NCI-H1092 treated with DMSO at 0.1 percent for 48 hours (cell line): Measurements from ENCODE around the gene ALOX12.
"Not testable (repeated sequence)": the region's sequence is repeated elsewhere in the genome, so short reads cannot be mapped to it uniquely, and the experiment has no call there.

Source experiments
- DNase-seq: peaks from one replicate; lab custom pipeline; 2025; lab: John Stamatoyannopoulos, UW

ALOX12 gene

DNA sequence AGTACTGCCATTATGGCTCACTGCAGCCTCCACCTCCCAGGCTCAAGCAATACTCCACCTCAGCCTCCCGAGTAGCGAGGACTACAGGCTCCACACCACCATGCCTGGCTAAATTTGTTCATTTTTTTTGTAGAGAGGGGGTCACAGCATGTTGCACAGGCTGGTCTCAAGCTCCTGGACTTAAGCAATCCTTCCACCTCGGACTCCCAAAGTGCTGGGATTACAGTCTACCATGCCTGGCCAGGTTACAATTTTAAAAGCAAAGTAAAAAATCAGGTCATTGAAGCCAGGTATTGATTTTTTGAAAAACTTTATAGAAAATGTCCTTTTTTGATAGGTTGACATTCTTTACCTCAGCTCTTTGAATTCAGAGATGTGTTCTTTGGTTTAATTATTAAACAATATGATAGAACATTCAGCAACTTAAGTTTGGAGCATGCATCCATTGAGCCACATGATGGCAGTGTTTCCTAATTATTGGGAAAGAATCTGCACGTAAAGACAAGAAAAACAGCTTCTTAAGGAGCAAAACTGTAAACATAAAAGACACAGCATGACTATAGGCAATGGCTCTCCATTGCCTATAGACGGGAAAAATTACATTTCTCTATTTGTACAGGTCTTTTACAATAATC, 49.8 kb downstream of the ALOX12 start:
- DNase-seq = peak; percentile 39

DNA sequence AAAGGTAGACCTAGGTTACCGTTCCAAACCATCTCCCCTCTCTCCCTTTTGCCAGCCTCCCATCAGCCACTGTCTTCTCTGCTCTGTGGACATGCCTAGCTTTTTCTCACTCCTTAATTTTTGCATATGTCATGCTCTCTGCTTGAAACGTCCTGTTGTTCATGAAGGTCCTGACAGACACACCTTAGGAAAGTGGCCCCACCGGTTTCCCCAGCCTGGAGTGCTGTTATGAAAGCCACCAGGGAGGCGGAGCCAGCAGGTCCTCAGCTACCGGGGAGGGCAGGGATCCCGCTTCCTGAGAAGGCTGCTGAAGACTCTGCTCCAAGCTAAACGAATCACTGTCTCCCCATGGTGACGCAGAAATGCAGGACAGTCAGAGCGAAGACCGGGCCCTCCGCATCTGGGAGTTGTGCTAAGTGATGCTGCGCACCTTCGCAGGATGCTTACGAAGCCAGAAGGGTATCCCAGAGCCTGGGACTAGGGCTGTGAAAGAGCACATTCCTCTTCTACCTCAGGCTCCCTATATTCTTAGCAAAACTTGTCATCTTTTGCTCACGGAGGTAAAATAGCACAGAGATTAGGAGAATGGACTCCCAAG, 50.4 kb downstream of the ALOX12 start:
- DNase-seq = no peak

DNA sequence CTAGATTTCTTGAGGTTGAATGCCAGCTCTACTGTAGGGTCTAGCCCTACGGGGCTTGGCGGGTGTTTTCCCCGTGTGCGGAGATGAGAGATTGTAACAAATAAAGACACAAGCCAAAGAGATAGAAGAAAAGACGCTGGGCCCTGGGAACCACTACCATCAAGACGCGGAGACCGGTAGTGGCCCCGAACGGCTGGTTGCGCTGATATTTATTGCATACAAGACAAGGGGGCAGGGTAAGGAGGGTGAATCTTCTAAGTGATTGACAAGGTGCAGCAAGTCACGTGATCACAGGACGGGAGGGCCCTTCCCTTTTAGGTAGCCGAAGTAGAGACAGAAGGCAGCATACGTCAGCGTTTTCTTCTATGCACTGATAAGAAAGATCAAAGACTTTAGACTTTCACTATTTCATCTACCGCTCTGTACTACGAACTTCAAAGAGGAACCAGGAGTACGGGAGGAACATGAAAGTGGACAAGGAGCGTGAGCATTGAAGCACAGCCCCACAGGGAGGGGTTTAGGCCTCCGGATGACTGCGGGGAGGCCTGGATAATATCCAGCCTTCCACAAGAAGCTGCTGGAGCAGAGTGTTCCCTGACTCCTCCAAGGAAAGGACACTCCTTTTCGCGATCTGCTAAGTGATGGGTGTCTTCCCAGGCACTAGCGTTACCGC, 51.0 kb downstream of the ALOX12 start:
- DNase-seq = not testable (repeated sequence)

DNA sequence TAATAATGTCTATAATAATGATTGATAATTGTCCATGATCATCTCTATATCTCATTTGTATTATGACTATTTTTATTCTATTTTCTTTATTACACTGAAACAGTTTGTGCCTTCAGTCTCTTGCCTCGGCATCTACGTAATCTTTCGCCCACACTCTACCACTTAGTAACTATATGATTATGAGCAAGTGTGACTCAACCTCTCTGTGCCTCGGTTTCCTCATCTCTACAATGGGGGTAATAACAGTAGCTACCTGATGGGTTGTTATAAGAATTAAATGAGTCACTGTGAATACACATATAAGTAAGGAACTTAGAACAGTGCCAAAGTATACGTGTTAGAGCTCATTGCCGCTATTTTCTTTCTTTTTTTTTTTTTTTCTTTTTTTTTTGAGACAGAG, 51.7 kb downstream of the ALOX12 start:
- no peak for DNase-seq

DNA sequence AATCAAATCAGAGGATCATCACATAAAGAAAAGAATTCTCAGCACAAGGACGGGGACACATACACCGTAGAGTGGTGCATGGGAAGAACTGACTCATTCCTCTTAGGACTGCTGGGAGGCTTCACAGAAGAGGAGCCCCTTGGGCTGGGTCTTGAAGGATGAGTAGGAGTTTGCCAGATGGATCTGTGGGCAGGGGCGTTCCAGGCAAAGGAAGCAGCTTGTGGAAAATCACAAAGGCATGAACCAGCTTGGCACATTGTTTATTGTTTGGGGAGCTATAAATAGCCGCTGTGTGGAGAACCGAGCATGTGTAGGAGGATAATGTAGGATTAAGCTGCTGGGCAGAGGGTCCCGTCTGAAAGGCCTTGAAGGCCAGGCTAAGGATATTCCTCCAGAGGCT, 53.1 kb downstream of the ALOX12 start:
- no peak for DNase-seq

DNA sequence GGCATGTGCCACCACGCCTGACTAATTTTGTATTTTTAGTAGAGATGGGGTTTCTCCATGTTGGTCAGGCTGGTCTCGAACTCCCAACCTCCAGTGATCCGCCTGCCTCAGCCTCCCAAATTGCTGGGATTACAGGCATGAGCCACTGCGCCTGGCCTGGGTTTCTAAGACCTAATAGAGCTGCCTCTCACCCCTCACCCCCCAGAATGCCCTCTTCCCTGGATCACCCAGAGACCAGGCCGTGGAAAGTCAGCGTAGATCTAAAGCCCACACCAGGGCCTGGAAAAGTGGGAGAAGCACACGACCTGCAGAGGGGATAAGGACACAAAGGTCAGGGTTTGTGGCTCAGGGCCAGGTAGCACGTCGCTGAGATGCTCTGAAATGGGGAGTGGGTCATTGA, 54.7 kb downstream of the ALOX12 start:
- DNase-seq = not testable (repeated sequence)

DNA sequence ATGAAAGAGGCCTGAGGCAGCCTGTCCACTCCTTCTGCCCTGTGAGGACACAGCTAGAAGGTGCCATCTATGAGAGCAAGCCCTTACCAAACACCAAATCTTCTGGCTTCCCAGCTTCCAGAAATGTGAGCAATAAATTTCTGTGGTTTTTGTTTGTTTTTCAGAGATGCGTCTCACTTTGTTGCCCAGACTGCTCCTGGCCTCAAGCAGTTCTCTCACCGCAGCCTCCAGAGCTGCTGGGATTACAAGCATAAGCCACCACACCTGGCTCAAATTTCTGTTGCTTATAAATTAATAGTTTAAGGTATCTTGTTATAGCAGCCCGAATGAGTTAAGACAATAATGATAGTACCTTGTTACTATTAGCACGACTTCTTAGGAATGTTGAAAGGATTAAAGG, 60.5 kb downstream of the ALOX12 start:
- no peak for DNase-seq

DNA sequence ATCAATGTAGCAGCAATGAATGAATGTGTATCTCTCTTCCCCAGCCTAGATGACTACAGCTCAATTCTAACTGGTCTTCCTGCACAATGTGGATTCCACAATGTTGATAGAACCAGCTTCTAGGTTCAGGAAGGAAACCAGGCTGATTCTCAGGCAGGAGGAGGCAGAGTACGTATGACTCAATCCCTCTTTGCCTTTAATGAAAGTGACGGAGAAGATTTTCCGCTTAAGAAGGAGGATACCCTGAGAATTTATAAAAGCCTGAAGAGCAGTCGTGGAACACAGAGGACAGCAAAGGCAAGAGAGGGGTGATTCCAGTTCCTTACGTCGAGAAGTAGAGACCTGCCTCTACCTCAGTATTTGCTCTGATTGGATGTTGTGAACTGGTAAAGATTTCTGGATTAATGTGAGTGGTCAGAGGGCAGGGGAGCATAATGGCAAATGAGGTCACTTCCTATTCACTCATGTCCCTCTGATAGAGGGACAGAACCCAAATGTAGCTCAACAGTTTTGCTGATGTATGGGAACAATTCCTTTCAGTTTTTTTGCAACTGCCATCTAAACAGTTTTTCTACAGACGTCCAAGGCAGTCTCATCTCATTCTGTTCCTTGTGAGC, 63.1 kb downstream of the ALOX12 start:
- DNase-seq = no peak
